SW 1271 (cell line): ENCODE results near the gene KRT79.

Experiments used
- DNase-seq, 2 experiments: peaks; one replicate each; lab custom pipeline; 2025; lab: John Stamatoyannopoulos, UW

KRT79 gene

GRCh38 chr12:52771505-52771904 lies 62.6 kb downstream of the KRT79 start:
- no peak for DNase-seq
